Progenitor cell of endocrine pancreas (in vitro differentiated cells): ENCODE results near the gene COL27A1. TPM values are rescaled to one million over a fixed set of nuclear protein-coding genes. Genes with fewer than 3 reads are reported as not detected.

Source experiments
- DNase-seq: peaks from one replicate; pipeline ENCODE4 v3.0.0; 2021; ENCODE audit warnings: low spot score; ENCODE audit not compliant: unreplicated experiment
- H3K27ac Mint-ChIP-seq: 2 replicates; pipeline ENCODE4 v1.8.0; 2021; ENCODE audit warnings: mild to moderate bottlenecking, moderate library complexity, mixed read lengths
- H3K27me3 Mint-ChIP-seq: 2 replicates; pipeline ENCODE4 v1.8.0; 2021; ENCODE audit warnings: mixed read lengths
- H3K36me3 Mint-ChIP-seq: 2 replicates; pipeline ENCODE4 v1.8.0; 2022; ENCODE audit warnings: mixed read lengths; ENCODE audit not compliant: insufficient read depth
- H3K4me1 Mint-ChIP-seq: 2 replicates; pipeline ENCODE4 v1.8.0; 2021; ENCODE audit warnings: low read depth, mixed read lengths
- H3K4me3 Mint-ChIP-seq: 2 replicates; pipeline ENCODE4 v1.8.0; 2021; ENCODE audit warnings: low read depth, mild to moderate bottlenecking, moderate library complexity, mixed read lengths
- H3K9me3 Mint-ChIP-seq: 2 replicates; pipeline ENCODE4 v1.8.0; 2021; ENCODE audit warnings: low read depth, mixed read lengths
- total RNA-seq: library from RNA; stranded (reverse); gene quantifications from 2 replicates; pipeline ENCODE4 v1.2.1, GENCODE V29; 2021
- TF ChIP-seq, protein P1 (sequence below): fragments of 200-600 bp; sonication (generic); IDR thresholded peaks from one replicate; pipeline ENCODE4 v1.5.0; 2021; ENCODE audit warnings: antibody characterized with exemption, mild to moderate bottlenecking; ENCODE audit not compliant: unreplicated experiment

Gene COL27A1
- total RNA-seq, 1 donor from 2014 or later: 178 TPM

- Mint-ChIP-seq H3K36me3 (peaks cover 5% of the 10 kb centered on the region), H3K4me1 (peaks cover 37% of the 10 kb centered on the region), H3K9me3 (no peaks in the 10 kb centered on the region), H3K27me3 (no peaks in the 10 kb centered on the region), H3K27ac (no peak overlapping the region), H3K4me3 (no peak overlapping the region)
- TF ChIP-seq, protein P1, sequence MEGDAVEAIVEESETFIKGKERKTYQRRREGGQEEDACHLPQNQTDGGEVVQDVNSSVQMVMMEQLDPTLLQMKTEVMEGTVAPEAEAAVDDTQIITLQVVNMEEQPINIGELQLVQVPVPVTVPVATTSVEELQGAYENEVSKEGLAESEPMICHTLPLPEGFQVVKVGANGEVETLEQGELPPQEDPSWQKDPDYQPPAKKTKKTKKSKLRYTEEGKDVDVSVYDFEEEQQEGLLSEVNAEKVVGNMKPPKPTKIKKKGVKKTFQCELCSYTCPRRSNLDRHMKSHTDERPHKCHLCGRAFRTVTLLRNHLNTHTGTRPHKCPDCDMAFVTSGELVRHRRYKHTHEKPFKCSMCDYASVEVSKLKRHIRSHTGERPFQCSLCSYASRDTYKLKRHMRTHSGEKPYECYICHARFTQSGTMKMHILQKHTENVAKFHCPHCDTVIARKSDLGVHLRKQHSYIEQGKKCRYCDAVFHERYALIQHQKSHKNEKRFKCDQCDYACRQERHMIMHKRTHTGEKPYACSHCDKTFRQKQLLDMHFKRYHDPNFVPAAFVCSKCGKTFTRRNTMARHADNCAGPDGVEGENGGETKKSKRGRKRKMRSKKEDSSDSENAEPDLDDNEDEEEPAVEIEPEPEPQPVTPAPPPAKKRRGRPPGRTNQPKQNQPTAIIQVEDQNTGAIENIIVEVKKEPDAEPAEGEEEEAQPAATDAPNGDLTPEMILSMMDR: no peak
- no peak for DNase-seq
These were observed 6.2 kb downstream of the COL27A1 start for GRCh38 chr9:114161513-114161912.

DNA sequence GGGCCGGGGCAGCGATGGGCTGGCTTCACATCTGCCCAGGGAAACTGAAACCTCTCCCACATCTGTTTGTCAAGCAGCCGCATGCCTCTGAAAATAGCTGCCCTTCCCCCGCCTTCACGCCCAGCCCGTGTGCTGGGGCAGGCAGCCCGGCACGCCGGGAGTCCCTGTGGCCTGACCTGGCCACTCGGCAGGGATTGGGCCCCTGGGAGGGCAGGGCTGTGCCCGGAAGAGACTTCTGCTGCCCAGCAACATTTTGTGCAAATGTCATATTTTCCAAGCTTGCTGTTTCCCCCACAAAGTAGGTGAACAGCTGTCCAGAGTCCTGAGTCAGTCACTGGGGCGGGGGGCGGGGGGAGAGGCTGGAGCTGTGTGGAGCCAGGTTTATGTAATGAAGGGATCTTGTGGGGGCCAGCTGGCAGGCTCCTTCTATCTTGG lies 8.2 kb downstream of the COL27A1 start:
- Mint-ChIP-seq H3K9me3 (no peaks in the 10 kb centered on the region), H3K27me3 (no peaks in the 10 kb centered on the region), H3K4me1 (peaks cover 29% of the 10 kb centered on the region), H3K4me3 (no peak overlapping the region), H3K27ac (no peak overlapping the region), H3K36me3 (peaks cover 7% of the 10 kb centered on the region)
- DNase-seq: no peak
- TF ChIP-seq, protein P1: no peak

DNA sequence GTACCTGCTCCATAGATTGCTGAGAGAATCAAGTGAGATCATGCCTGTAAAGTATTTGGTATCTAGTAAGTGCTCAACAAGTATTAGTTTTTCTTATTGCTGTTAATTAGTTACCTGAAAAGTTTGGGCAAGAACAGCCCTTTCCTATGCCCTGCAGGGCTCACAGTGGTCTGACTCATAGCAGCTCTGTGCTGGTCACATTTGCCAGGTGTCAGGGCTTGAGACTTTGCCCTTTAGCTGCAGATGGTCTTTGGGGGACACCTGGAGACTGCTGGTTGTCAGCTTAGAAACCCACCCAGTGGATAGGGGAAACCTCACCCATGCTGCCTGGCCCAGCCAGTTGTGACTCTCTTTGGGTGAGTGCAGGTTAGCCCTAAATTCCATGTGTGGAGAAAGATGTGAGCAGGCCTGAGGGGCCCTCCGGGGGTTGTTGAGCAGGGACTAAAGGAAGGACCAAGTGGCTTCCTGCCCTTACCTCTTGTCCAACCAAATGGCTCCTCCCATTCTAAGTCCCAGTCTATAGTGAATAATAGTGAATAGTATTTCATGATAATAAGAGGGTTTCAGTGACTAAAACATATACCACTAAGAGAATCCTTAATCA lies 9.0 kb downstream of the COL27A1 start:
- TF ChIP-seq, protein P1: no peak
- Mint-ChIP-seq H3K36me3 (peaks cover 10% of the 10 kb centered on the region), H3K4me1 (peaks cover 22% of the 10 kb centered on the region), H3K27me3 (no peaks in the 10 kb centered on the region), H3K9me3 (no peaks in the 10 kb centered on the region), H3K4me3 (no peak overlapping the region), H3K27ac (no peak overlapping the region)
- no peak for DNase-seq

DNA sequence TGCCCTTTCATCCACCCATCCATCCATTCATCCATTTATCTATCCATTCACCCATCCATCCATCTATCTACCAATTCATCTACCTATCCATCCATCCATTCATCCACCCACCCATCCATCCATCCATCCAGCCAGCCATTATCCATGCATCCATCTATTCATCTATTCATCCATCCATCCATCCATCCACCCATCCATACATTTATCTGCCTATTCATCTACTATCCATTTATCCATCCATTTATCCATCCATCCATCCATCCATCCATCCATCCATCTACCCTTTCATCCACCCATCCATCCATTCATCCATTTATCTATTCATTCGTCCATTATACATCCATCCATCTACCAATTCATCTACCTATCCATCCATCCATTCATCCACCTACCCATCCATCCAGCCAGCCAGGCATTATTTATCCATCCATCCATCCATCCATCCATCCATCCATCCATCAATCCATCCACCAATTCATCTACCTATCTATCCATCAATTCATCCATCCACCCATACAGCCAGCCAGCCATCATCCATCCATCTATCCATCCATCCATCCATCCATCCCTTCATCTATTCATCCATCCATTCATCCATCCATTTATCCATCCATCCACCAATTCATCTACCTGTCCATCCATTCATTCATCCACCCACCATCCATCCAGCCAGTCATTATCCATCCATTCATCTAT lies 10.2 kb downstream of the COL27A1 start:
- no peaks in the 10 kb centered on the region for H3K27me3 Mint-ChIP-seq
- DNase-seq: no peak
- H3K27ac Mint-ChIP-seq: no peak overlapping the region
- peaks cover 15% of the 10 kb centered on the region for H3K4me1 Mint-ChIP-seq
- H3K9me3 Mint-ChIP-seq: no peaks in the 10 kb centered on the region
- H3K36me3 Mint-ChIP-seq: peaks cover 10% of the 10 kb centered on the region
- no peak overlapping the region for H3K4me3 Mint-ChIP-seq
- TF ChIP-seq, protein P1: no peak

DNA sequence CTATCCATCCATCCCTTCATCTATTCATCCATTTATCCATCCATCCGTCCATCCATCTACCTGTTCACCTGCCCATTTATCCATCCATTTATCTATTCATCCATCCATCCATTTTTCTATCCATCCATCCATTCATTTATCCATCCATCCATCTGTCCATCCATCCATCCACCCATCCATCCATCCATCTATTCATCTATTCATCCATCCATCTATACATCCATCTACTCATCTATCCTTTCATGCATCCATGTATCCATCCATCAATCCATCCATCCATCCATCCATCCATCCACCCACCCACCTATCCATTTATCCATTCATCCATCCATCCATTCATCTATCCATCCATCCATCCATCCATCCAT lies 10.8 kb downstream of the COL27A1 start:
- Mint-ChIP-seq H3K9me3 (no peaks in the 10 kb centered on the region), H3K27ac (no peak overlapping the region), H3K4me1 (peaks cover 13% of the 10 kb centered on the region), H3K36me3 (peaks cover 12% of the 10 kb centered on the region), H3K27me3 (no peaks in the 10 kb centered on the region), H3K4me3 (no peak overlapping the region)
- TF ChIP-seq, protein P1: no peak
- DNase-seq: no peak
